WTC11 (cell line): ENCODE results near the gene ARL6. TPM values are rescaled to one million over a fixed set of nuclear protein-coding genes. Genes with fewer than 3 reads are reported as not detected.

Source experiments
- ATAC-seq: fragments of 200-7000 bp; cut with Tn5 transposase; 2 replicates; pipeline ENCODE4 v1.10.0; 2021; ENCODE audit warnings: mild to moderate bottlenecking, moderate library complexity
- CTCF ChIA-PET: fragments of 300-600 bp; sonication (Branson Sonifier 250); formaldehyde crosslinking; loops from one replicate; lab custom pipeline; 2021; ENCODE audit warnings: antibody characterized with exemption; lab: Charles Lee
- POLR2A ChIA-PET: fragments of 350-600 bp; sonication (Branson Sonifier 250); formaldehyde crosslinking; loops from one replicate; lab custom pipeline; 2021; ENCODE audit warnings: antibody characterized with exemption; lab: Charles Lee
- DNase-seq: peaks from one replicate; pipeline ENCODE4 v3.0.0; 2021; ENCODE audit warnings: low spot score
- H3K27ac Mint-ChIP-seq: 2 replicates; pipeline ENCODE4 v1.8.0; 2021; ENCODE audit warnings: mixed read lengths
- H3K27me3 Mint-ChIP-seq: 2 replicates; pipeline ENCODE4 v1.8.0; 2021; ENCODE audit warnings: low read depth, mild to moderate bottlenecking, moderate library complexity, mixed read lengths
- H3K36me3 Mint-ChIP-seq: 2 replicates; pipeline ENCODE4 v1.8.0; 2021; ENCODE audit warnings: mixed read lengths
- H3K4me1 Mint-ChIP-seq: 2 replicates; pipeline ENCODE4 v1.8.0; 2022; ENCODE audit warnings: mixed read lengths
- H3K4me3 Mint-ChIP-seq: 2 replicates; pipeline ENCODE4 v1.8.0; 2021; ENCODE audit warnings: mild to moderate bottlenecking, moderate library complexity, mixed read lengths
- H3K9me3 Mint-ChIP-seq: 2 replicates; pipeline ENCODE4 v1.8.0; 2021; ENCODE audit warnings: mixed read lengths
- ATF2 ChIP-seq: sonication (generic); formaldehyde crosslinking; IDR thresholded peaks from 2 replicates; pipeline ENCODE4 v1.8.1; 2022; ENCODE audit warnings: low read depth, missing genetic modification reagents, borderline replicate concordance
- CTCF ChIP-seq: fragments of 200-600 bp; IDR thresholded peaks from 2 replicates; pipeline ENCODE4 v1.8.0; 2022; ENCODE audit warnings: antibody characterized with exemption
- E2F1 ChIP-seq: sonication (generic); formaldehyde crosslinking; IDR thresholded peaks from 2 replicates; pipeline ENCODE4 v1.8.0; 2022; ENCODE audit warnings: mild to moderate bottlenecking, missing genetic modification reagents
- E2F4 ChIP-seq: sonication (generic); formaldehyde crosslinking; IDR thresholded peaks from 2 replicates; pipeline ENCODE4 v1.8.1; 2022; ENCODE audit warnings: low read depth, mild to moderate bottlenecking, moderate library complexity, missing genetic modification reagents, borderline replicate concordance
- ETV6 ChIP-seq: sonication (generic); formaldehyde crosslinking; IDR thresholded peaks from 2 replicates; pipeline ENCODE4 v1.8.1; 2022; ENCODE audit warnings: mild to moderate bottlenecking, missing genetic modification reagents
- MLX ChIP-seq: sonication (generic); formaldehyde crosslinking; IDR thresholded peaks from 2 replicates; pipeline ENCODE4 v1.8.1; 2023; ENCODE audit warnings: mild to moderate bottlenecking, missing genetic modification reagents, moderate library complexity
- MXD4 ChIP-seq: fragments of 250-450 bp; sonication (Bioruptor Pico); IDR thresholded peaks from 2 replicates; pipeline ENCODE4 v1.8.0; 2021; ENCODE audit warnings: mild to moderate bottlenecking, moderate library complexity, borderline replicate concordance
- NFE2L1 ChIP-seq: sonication (generic); formaldehyde crosslinking; IDR thresholded peaks from 2 replicates; pipeline ENCODE4 v1.8.1; 2023; ENCODE audit warnings: missing genetic modification reagents
- NR2C2 ChIP-seq: sonication (generic); formaldehyde crosslinking; IDR thresholded peaks from 2 replicates; pipeline ENCODE4 v1.8.0; 2022; ENCODE audit warnings: mild to moderate bottlenecking, missing genetic modification reagents
- PREB ChIP-seq: sonication (generic); formaldehyde crosslinking; IDR thresholded peaks from 2 replicates; pipeline ENCODE4 v1.8.1; 2022; ENCODE audit warnings: mild to moderate bottlenecking, missing genetic modification reagents, moderate library complexity, borderline replicate concordance
- RELA ChIP-seq: sonication (generic); formaldehyde crosslinking; IDR thresholded peaks from 2 replicates; pipeline ENCODE4 v1.8.1; 2022; ENCODE audit warnings: missing genetic modification reagents, mild to moderate bottlenecking, borderline replicate concordance
- SMAD3 ChIP-seq: sonication (generic); formaldehyde crosslinking; IDR thresholded peaks from 2 replicates; pipeline ENCODE4 v1.8.0; 2022; ENCODE audit warnings: missing genetic modification reagents, mild to moderate bottlenecking, borderline replicate concordance
- TEAD1 ChIP-seq: sonication (generic); formaldehyde crosslinking; IDR thresholded peaks from 2 replicates; pipeline ENCODE4 v1.8.0; 2022; ENCODE audit warnings: mild to moderate bottlenecking, missing genetic modification reagents
- USF1 ChIP-seq: sonication (generic); formaldehyde crosslinking; IDR thresholded peaks from 2 replicates; pipeline ENCODE4 v1.8.0; 2022; ENCODE audit warnings: mild to moderate bottlenecking, missing genetic modification reagents
- ZNF263 ChIP-seq: sonication (generic); formaldehyde crosslinking; IDR thresholded peaks from 2 replicates; pipeline ENCODE4 v1.8.1; 2022; ENCODE audit warnings: low read depth, mild to moderate bottlenecking, moderate library complexity, missing genetic modification reagents
- ZNF512 ChIP-seq: sonication (generic); formaldehyde crosslinking; IDR thresholded peaks from 2 replicates; pipeline ENCODE4 v1.8.1; 2022; ENCODE audit warnings: missing genetic modification reagents, borderline replicate concordance
- ZNF671 ChIP-seq: fragments of 250-450 bp; sonication (Bioruptor Pico); IDR thresholded peaks from 2 replicates; pipeline ENCODE4 v1.8.0; 2021; ENCODE audit warnings: mild to moderate bottlenecking
- total RNA-seq: library from RNA; stranded (reverse); gene quantifications from 3 replicates; pipeline ENCODE4 v1.2.3, GENCODE V29; 2021

Gene ARL6
- total RNA-seq, 1 experiment from 2014 or later, result 6.8 TPM

GRCh38 chr3:97736928-97737327 lies 27.6 kb upstream of the ARL6 start:
- DNase-seq (no peak), ATAC-seq (no peak)
- H3K4me1 Mint-ChIP-seq, result peaks cover 5% of the 10 kb centered on the region
- no peak for TF ChIP-seq CTCF
- no peak for TF ChIP-seq E2F1 (CRISPR knock-in tag)
- no peak for TF ChIP-seq ZNF512
- TF ChIP-seq RELA (CRISPR knock-in tag), result no peak
- TF ChIP-seq NFE2L1 (CRISPR knock-in tag), result no peak
- TF ChIP-seq ETV6 (CRISPR knock-in tag), result no peak
- TF ChIP-seq ZNF263 (CRISPR knock-in tag), result no peak
- TF ChIP-seq ATF2 (CRISPR knock-in tag), result no peak
- POLR2A ChIA-PET, result no interaction called here
- no peaks in the 10 kb centered on the region for H3K27me3 Mint-ChIP-seq
- no peak overlapping the region for H3K27ac Mint-ChIP-seq
- CTCF ChIA-PET, result interaction anchor here (1.7 kb wide), 1 partner anchor 18 kb away, joined by 6 read pairs; no protein-coding TSS in a partner anchor
- no peak overlapping the region for H3K4me3 Mint-ChIP-seq
- H3K9me3 Mint-ChIP-seq, result no peaks in the 10 kb centered on the region
- no peaks in the 10 kb centered on the region for H3K36me3 Mint-ChIP-seq

GRCh38 chr3:97738761-97739160 lies 25.8 kb upstream of the ARL6 start:
- H3K27ac Mint-ChIP-seq, result no peak overlapping the region
- CTCF ChIA-PET, result interaction anchor here (0.7 to 1.7 kb wide), 2 partner anchors 13 to 20 kb away, joined by 3 to 6 read pairs; no protein-coding TSS in a partner anchor

More at GRCh38 chr3:97738761-97739160, 25.8 kb upstream of the ARL6 start:
- H3K4me1 Mint-ChIP-seq, result peaks cover 5% of the 10 kb centered on the region
- ATAC-seq, result no peak
- H3K9me3 Mint-ChIP-seq, result no peaks in the 10 kb centered on the region
- H3K36me3 Mint-ChIP-seq, result no peaks in the 10 kb centered on the region
- TF ChIP-seq ZNF671 (CRISPR knock-in tag) (no peak), E2F4 (CRISPR knock-in tag) (no peak), PREB (CRISPR knock-in tag) (no peak), NR2C2 (CRISPR knock-in tag) (no peak), SMAD3 (no peak), MLX (no peak), USF1 (CRISPR knock-in tag) (no peak), MXD4 (CRISPR knock-in tag) (no peak), TEAD1 (no peak), CTCF (no peak)
- H3K27me3 Mint-ChIP-seq, result no peaks in the 10 kb centered on the region
- H3K4me3 Mint-ChIP-seq, result no peak overlapping the region
- no peak for DNase-seq
- POLR2A ChIA-PET, result no interaction called here
